ENCODE results near the gene KIAA0930.
A peak's percentile ranks its signal among the peaks of the same experiment; 100 is the strongest.
"Not testable (repeated sequence)": the region's sequence is repeated elsewhere in the genome, so short reads cannot be mapped to it uniquely, and the experiment has no call there.

The KIAA0930 gene

GRCh38 chr22:45262931-45263462 lies 22.3 kb upstream of the KIAA0930 start:
- no peak for DNase-seq (ENCODE audit: low read depth)

DNA sequence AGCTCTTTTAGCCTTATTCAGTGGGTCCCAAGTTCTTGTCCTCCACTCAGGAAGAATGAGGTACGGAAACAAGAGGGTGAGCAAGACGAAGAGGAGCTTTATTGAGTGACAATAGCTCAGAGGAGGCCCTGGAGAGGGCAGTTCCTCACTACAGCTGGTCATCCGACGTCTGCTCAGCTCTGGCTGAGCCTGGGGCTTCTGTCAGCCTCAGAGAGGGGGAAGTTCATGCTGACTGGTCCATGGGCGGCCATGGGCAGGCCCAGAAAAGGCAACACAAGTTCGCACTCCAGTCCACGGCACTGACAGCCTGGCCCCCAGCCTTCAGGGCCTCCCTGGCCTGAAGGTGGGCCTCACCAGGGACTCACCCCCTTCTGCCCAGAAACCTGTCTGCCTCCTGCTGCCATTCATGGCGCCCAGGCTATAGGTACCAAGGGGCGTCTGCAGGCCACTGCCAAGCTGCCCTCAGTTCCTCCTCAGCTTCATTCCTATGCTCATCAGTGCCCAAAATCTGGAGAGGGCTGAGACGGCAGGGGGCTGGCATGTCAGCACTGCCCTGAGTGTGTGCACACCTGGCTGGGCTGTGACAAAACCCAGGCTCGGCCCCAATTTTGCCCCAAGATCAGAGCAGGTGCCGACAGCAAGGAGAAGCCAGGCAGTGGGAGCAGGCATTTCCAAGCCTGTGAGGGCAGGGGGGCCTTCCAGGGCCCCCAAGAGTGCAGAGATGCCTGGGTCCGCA lies 21.7 kb upstream of the KIAA0930 start:
- no peak for DNase-seq (ENCODE audit: low read depth)

GRCh38 chr22:45261407-45262088 lies 20.9 kb upstream of the KIAA0930 start:
- no peak for DNase-seq (ENCODE audit: low read depth)

- DNase-seq (ENCODE audit: low read depth) = not testable (repeated sequence)
Observed at GRCh38 chr22:45260395-45260759, 19.7 kb upstream of the KIAA0930 start.

GRCh38 chr22:45259754-45260394 lies 19.2 kb upstream of the KIAA0930 start:
- DNase-seq (ENCODE audit: low read depth) = no peak

GRCh38 chr22:45257941-45258340 lies 17.2 kb upstream of the KIAA0930 start:
- DNase-seq (ENCODE audit: low read depth) = not testable (repeated sequence)

- no peak for DNase-seq (ENCODE audit: low read depth)
Observed at GRCh38 chr22:45254789-45255278, 14.1 kb upstream of the KIAA0930 start.

GRCh38 chr22:45254388-45254787 lies 13.7 kb upstream of the KIAA0930 start:
- no peak for DNase-seq (ENCODE audit: low read depth)

DNA sequence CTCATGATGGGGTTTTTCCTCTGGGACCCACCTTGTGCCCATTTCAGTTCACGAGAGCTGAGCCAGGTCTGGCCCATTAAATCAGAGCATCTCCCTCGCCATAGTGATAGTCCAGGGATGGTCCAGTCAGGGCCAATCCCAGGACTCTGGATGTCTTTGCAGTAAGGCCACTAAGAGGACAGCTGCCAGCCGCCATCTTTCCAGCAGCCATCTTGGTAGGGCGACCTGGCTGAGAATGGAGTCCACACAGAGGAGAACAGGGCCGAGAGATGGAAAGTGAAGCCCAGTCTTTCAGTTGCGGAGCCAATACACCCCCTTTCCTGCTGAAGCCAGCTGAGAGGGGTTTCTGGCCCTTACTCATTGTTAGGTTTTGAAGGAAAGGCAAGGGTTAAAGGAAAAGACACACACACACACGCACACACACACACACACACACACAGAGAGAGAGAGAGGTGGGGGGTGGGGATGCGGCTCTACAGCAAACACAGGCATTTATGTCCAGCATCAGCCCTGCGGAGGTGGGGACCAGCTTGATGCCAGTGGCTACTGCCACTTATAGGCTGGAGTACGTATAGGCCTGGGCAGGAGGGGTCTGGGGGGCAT lies 12.4 kb upstream of the KIAA0930 start:
- no peak for DNase-seq (ENCODE audit: low read depth)

- no peak for DNase-seq (ENCODE audit: low read depth)
Observed at GRCh38 chr22:45251825-45252224, 11.1 kb upstream of the KIAA0930 start.

GRCh38 chr22:45248832-45249561 lies 8.3 kb upstream of the KIAA0930 start:
- no peak for DNase-seq (ENCODE audit: low read depth)

GRCh38 chr22:45246060-45246985 lies 5.6 kb upstream of the KIAA0930 start:
- no peak for DNase-seq (ENCODE audit: low read depth)

- DNase-seq (ENCODE audit: low read depth) = no peak
Observed at GRCh38 chr22:45244916-45245315, 4.2 kb upstream of the KIAA0930 start.

- no peak for DNase-seq (ENCODE audit: low read depth)
Observed at GRCh38 chr22:45242778-45243191, 2.1 kb upstream of the KIAA0930 start.

- peak; percentile 17 for DNase-seq (ENCODE audit: low read depth)
Observed at GRCh38 chr22:45240104-45240809, 437 bp downstream of the KIAA0930 start.

DNA sequence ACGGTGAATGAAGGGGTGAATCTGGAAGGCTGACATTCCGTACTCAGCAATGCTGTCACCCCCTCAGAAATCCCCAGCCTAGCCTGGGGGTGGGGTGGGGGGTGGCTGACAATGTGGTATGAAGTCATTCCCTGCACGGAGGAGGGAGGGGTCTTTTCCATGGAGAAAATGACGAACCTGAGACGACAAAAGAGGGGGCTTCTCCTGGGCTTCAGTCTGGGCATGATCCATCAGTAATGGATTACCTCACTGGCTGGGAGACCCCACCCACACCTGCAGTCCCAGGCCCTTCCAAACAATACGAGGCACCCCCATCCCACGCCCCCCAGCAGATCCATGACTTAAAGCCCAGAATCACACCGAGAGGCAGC lies 1.0 kb downstream of the KIAA0930 start:
- DNase-seq (ENCODE audit: low read depth) = no peak

DNA sequence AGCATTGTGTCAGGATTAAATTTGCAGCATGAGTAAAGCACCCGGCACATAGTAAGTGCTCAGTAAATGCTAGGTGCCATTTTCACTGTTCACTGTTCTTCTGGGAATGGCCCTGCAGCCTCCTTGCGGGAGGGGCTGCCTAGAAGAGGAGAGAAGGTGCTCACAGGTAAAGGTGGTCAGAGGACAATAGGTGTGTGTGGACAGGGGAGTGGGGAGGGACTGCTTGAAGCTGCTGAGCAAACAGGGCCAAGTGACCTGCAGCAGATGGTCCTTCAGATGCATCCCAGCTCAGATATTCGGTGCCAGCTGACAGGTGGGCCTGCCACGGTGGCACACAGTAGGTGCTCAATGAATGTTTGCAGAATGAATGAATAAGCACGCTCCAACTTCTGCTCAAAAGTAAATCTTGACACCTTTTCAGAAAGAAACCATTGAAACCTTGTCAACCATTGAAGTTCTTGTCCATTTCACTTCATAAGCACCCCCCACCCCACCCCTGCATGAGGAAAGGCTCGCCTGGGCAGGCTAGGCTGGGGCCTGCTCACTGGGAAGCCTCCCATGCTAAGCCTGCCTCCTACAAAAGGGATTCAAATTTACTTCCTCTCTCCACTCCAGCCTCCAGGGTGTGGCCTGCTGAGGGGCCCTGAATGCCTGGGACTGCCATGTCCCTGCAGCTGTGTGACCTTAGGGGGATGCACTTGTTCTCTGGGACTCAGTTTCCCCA lies 1.6 kb downstream of the KIAA0930 start:
- DNase-seq (ENCODE audit: low read depth) = no peak

DNA sequence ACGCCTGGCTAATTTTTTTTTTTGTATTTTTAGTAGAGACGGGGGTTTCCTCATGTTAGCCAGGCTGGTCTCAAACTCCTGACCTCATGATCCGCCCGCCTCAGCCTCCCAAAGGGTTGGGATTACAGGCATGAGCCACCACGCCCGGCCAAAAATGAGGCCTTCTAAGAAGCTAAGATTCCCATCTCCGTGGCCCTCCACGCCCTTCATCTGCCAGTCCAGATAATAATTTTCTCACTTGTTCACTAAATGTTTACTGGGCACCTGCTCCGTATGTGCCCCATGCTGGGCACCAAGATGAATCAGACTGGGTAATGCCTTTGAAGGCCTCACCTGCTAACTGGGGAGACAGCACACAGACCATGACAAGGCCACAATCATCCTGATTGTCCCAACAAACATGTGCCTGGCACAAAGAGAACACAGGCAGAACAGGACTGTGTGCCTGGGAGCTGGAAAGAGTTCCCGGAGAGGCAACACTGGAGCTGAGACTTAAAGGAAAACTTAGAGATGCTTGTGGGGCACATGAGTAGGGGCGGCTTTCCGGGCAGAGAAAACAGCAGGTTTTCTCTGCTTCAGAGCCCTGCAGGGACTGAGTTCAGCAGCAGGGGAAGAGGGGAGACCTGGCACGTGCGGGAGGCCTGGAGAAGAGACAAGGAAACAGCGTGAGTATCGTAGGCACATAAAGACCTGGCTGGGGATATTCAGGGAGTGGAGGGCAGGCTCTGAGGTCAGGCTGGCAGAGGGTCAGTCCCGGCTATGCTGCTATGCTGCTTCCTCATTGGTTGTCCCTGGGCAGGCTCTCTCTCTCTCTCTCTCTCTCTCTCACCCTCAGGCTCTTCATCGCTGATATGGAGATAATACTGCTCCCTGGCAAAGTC lies 2.4 kb downstream of the KIAA0930 start:
- no peak for DNase-seq (ENCODE audit: low read depth)
